ENCODE measurements around the gene FAAP20. TPM values are rescaled to one million over a fixed set of nuclear protein-coding genes. Genes with fewer than 3 reads are reported as not detected.
A peak's percentile ranks its signal among the peaks of the same experiment; 100 is the strongest.

The FAAP20 gene
- total and polyA plus RNA-seq, 9 of the 15 experiments (the other 6 are each of a cell fraction or from before 2014, with no cell fraction given): 0.58 to 143 (median 9.9) TPM

GRCh38 chr1:2166254-2166653 is 28.3 kb downstream of the FAAP20 start (continued):
- no peak for TF ChIP-seq ZBTB33 (CRISPR knock-in tag; IDR thresholded peaks at IDR 0.05)
- no peak for TF ChIP-seq NR4A1 (CRISPR knock-in tag; IDR thresholded peaks at IDR 0.05)
- no peak for TF ChIP-seq NR4A1 (tag; IDR thresholded peaks at IDR 0.05)
- TF ChIP-seq SIN3A (IDR thresholded peaks at IDR 0.05; ENCODE audit: borderline replicate concordance in 2 of 2, control insufficient read depth in 1 of 2, low read depth in 2 of 2, low read length in 2 of 2): no peak
- no peak for TF ChIP-seq IRF2 (CRISPR knock-in tag; IDR thresholded peaks at IDR 0.05)
- no peak for TF ChIP-seq ATF6 (CRISPR knock-in tag; IDR thresholded peaks at IDR 0.05)
- TF ChIP-seq POU5F1 (IDR thresholded peaks at IDR 0.05; ENCODE audit: borderline replicate concordance, low read depth, low read length, partially characterized antibody): no peak
- TF ChIP-seq TFAM (CRISPR knock-in tag; conservative IDR thresholded peaks at IDR 0.05): no peak
- TF ChIP-seq C11orf30 (IDR thresholded peaks at IDR 0.05; ENCODE audit: low read depth): no peak
- TF ChIP-seq TOE1 (IDR thresholded peaks at IDR 0.05; ENCODE audit: borderline replicate concordance): no peak
- no peak for TF ChIP-seq TOE1 (CRISPR knock-in tag; IDR thresholded peaks at IDR 0.05; ENCODE audit: borderline replicate concordance, low read depth)
- TF ChIP-seq RFX5 (IDR thresholded peaks at IDR 0.05; ENCODE audit: low read depth, low read length): no peak
- no peak for TF ChIP-seq CGGBP1 (CRISPR knock-in tag; IDR thresholded peaks at IDR 0.05)
- TF ChIP-seq USF1 (CRISPR knock-in tag; IDR thresholded peaks at IDR 0.05): peak; percentile 48; the same call in 1 of the 2 replicates
- TF ChIP-seq SAP30 (IDR thresholded peaks at IDR 0.05; ENCODE audit: borderline replicate concordance, insufficient read depth, low read depth, low read length, poor library complexity, severe bottlenecking): no peak
- TF ChIP-seq IFI16 (CRISPR knock-in tag; IDR thresholded peaks at IDR 0.05): no peak
- no peak for TF ChIP-seq SIRT6 (IDR thresholded peaks at IDR 0.05; ENCODE audit: low read depth, low read length)
- TF ChIP-seq MAFG (tag; conservative IDR thresholded peaks at IDR 0.05): no peak
- no peak for TF ChIP-seq ZNF445 (CRISPR knock-in tag; IDR thresholded peaks at IDR 0.05; ENCODE audit: low read depth)
- TF ChIP-seq FIP1L1 (IDR thresholded peaks at IDR 0.05; ENCODE audit: low read depth, low read length, poor library complexity, severe bottlenecking): no peak
- TF ChIP-seq ZNF707 (CRISPR knock-in tag; conservative IDR thresholded peaks at IDR 0.05): no peak
- TF ChIP-seq HOXB6 (CRISPR knock-in tag; IDR thresholded peaks at IDR 0.05; ENCODE audit: borderline replicate concordance): no peak
